ENCODE data around the gene OAS1.

Gene OAS1

DNA sequence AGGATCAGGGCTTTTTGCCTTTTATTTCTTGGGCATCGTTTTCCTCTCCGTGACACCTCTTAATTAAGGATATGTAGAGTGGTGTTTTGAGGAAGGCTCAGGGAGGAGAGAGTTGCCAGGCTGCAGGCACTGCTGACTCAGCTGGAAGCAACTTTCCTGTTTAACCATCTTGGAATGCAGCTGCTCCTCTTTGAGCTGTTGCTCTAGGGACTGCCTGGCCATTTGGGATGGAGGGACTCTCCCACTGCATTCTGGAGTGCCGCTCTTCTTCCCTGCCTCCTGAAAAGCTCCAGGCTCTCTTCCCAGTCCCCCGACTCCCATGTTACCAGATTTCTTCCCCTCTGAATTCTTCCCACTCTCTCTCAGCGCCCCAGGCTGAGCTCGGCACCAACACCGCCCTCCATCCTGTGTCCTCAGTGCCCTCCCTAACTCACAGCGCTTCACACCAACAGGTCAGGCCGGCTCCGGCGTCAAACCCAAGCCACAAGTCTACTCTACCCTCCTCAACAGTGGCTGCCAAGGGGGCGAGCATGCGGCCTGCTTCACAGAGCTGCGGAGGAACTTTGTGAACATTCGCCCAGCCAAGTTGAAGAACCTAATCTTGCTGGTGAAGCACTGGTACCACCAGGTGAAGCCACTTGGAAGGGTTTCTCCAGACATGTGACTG lies 37.4 kb downstream of the OAS1 start:
- H3K27ac ChIP-seq (ENCODE audit: low read depth, low read length, poor library complexity, severe bottlenecking) = no peak overlapping the region
- no peaks in the 10 kb centered on the region for H3K27me3 ChIP-seq (ENCODE audit: insufficient read depth, low read length)
- H2AFZ ChIP-seq (ENCODE audit: low read length) = no peak overlapping the region
- H3K4me3 ChIP-seq (ENCODE audit: low read depth, low read length, poor library complexity, severe bottlenecking) = no peak overlapping the region
- H4K20me1 ChIP-seq (ENCODE audit: insufficient read depth, low read length) = no peaks in the 10 kb centered on the region
- TF ChIP-seq, protein P1, sequence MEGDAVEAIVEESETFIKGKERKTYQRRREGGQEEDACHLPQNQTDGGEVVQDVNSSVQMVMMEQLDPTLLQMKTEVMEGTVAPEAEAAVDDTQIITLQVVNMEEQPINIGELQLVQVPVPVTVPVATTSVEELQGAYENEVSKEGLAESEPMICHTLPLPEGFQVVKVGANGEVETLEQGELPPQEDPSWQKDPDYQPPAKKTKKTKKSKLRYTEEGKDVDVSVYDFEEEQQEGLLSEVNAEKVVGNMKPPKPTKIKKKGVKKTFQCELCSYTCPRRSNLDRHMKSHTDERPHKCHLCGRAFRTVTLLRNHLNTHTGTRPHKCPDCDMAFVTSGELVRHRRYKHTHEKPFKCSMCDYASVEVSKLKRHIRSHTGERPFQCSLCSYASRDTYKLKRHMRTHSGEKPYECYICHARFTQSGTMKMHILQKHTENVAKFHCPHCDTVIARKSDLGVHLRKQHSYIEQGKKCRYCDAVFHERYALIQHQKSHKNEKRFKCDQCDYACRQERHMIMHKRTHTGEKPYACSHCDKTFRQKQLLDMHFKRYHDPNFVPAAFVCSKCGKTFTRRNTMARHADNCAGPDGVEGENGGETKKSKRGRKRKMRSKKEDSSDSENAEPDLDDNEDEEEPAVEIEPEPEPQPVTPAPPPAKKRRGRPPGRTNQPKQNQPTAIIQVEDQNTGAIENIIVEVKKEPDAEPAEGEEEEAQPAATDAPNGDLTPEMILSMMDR (IDR thresholded peaks at IDR 0.05; ENCODE audit: low read length) = no peak
- TF ChIP-seq EZH2 (IDR thresholded peaks at IDR 0.05; ENCODE audit: borderline replicate concordance, low read length) = no peak
- H3K79me2 ChIP-seq (ENCODE audit: insufficient read depth, low read length) = no peaks in the 10 kb centered on the region
- 0 out of 2 replicates have a peak, but pooled peaks cover 2% of the 10 kb centered on the region for H3K9me3 ChIP-seq (ENCODE audit: low read length)
- H3K9me2 ChIP-seq (ENCODE audit: low read depth, low read length) = no peaks in the 10 kb centered on the region
- no peaks in the 10 kb centered on the region for H3F3A ChIP-seq (ENCODE audit: insufficient read depth, low read length)
- H3K36me3 ChIP-seq (ENCODE audit: insufficient read depth, low read length) = no peaks in the 10 kb centered on the region
- H3K9ac ChIP-seq (ENCODE audit: low read length) = no peak overlapping the region
- peaks cover 14% of the 10 kb centered on the region for H3K4me1 ChIP-seq (ENCODE audit: insufficient read depth, low read length, severe bottlenecking)
- no peak overlapping the region for H3K4me2 ChIP-seq (ENCODE audit: low read length)

DNA sequence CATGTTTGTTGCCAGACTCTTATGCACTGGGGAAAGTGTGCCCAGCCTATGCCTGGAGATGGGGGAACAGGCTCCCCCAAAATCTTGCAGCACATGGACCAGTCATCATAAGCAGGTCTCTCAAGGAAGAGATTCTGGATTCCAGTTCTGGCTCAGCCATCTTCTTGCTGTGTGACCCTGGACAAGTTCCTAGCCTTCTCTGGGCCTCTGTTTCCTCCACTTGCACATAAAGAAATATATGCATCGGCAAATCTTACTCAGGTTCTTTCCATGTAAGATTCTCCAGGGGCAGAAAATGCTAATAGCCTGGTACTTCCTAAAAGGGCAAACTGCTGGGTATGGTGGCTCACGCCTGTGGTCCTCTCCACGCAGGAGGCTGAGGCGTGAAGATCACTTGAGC lies 38.8 kb downstream of the OAS1 start:
- no peaks in the 10 kb centered on the region for H3K27me3 ChIP-seq (ENCODE audit: insufficient read depth, low read length)
- TF ChIP-seq EZH2 (IDR thresholded peaks at IDR 0.05; ENCODE audit: borderline replicate concordance, low read length) = no peak
- TF ChIP-seq, protein P1 (IDR thresholded peaks at IDR 0.05; ENCODE audit: low read length) = no peak
- H3K4me1 ChIP-seq (ENCODE audit: insufficient read depth, low read length, severe bottlenecking) = peaks cover under 1% of the 10 kb centered on the region
- no peaks in the 10 kb centered on the region for H3K36me3 ChIP-seq (ENCODE audit: insufficient read depth, low read length)
- H2AFZ ChIP-seq (ENCODE audit: low read length) = no peak overlapping the region
- no peaks in the 10 kb centered on the region for H3K9me2 ChIP-seq (ENCODE audit: low read depth, low read length)
- H3K9me3 ChIP-seq (ENCODE audit: low read length) = 0 out of 2 replicates have a peak, but pooled peaks cover 2% of the 10 kb centered on the region
- H3K9ac ChIP-seq (ENCODE audit: low read length) = no peak overlapping the region
- H3K4me3 ChIP-seq (ENCODE audit: low read depth, low read length, poor library complexity, severe bottlenecking) = no peak overlapping the region
- no peaks in the 10 kb centered on the region for H4K20me1 ChIP-seq (ENCODE audit: insufficient read depth, low read length)
- H3K79me2 ChIP-seq (ENCODE audit: insufficient read depth, low read length) = no peaks in the 10 kb centered on the region
- no peaks in the 10 kb centered on the region for H3F3A ChIP-seq (ENCODE audit: insufficient read depth, low read length)
- no peak overlapping the region for H3K27ac ChIP-seq (ENCODE audit: low read depth, low read length, poor library complexity, severe bottlenecking)
- no peak overlapping the region for H3K4me2 ChIP-seq (ENCODE audit: low read length)

DNA sequence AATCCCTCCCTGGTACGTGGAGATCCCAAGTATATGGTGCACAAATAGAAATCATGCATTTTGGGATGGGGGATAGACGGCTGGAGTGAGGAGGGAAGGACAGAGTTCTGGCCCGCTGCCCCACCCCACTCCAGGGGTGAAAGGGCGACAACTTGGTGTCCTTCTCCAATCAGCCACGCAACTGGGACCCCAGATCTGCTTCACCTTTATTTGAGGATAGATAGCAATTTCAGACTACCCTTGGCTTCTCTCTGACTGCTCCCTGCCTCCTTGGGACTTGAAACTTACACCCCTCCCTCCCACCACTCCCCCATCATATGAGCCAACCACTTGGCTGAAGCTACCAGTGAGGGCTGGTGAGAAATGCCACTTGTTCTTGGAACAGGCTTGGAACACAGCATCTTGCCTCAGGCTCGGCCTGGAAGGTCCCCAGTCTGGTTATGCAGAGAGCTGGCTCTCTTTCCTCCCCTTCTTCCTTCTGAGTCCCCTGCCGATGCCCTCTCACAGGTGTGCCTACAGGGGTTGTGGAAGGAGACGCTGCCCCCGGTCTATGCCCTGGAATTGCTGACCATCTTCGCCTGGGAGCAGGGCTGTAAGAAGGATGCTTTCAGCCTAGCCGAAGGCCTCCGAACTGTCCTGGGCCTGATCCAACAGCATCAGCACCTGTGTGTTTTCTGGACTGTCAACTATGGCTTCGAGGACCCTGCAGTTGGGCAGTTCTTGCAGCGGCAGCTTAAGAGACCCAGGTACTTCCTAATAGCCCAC lies 39.7 kb downstream of the OAS1 start:
- no peak overlapping the region for H3K4me2 ChIP-seq (ENCODE audit: low read length)
- H3K9me3 ChIP-seq (ENCODE audit: low read length) = 0 out of 2 replicates have a peak, but pooled peaks cover 2% of the 10 kb centered on the region
- no peaks in the 10 kb centered on the region for H3K36me3 ChIP-seq (ENCODE audit: insufficient read depth, low read length)
- H2AFZ ChIP-seq (ENCODE audit: low read length) = no peak overlapping the region
- H3K27me3 ChIP-seq (ENCODE audit: insufficient read depth, low read length) = no peaks in the 10 kb centered on the region
- H3K9me2 ChIP-seq (ENCODE audit: low read depth, low read length) = no peaks in the 10 kb centered on the region
- H3K79me2 ChIP-seq (ENCODE audit: insufficient read depth, low read length) = no peaks in the 10 kb centered on the region
- H3K9ac ChIP-seq (ENCODE audit: low read length) = no peak overlapping the region
- no peak overlapping the region for H3K27ac ChIP-seq (ENCODE audit: low read depth, low read length, poor library complexity, severe bottlenecking)
- H3K4me1 ChIP-seq (ENCODE audit: insufficient read depth, low read length, severe bottlenecking) = no peaks in the 10 kb centered on the region
- no peak for TF ChIP-seq EZH2 (IDR thresholded peaks at IDR 0.05; ENCODE audit: borderline replicate concordance, low read length)
- TF ChIP-seq, protein P1 (IDR thresholded peaks at IDR 0.05; ENCODE audit: low read length) = no peak
- H4K20me1 ChIP-seq (ENCODE audit: insufficient read depth, low read length) = no peaks in the 10 kb centered on the region
- H3F3A ChIP-seq (ENCODE audit: insufficient read depth, low read length) = no peaks in the 10 kb centered on the region
- H3K4me3 ChIP-seq (ENCODE audit: low read depth, low read length, poor library complexity, severe bottlenecking) = no peak overlapping the region

Data from OCI-LY1 (cell line).